IMR-90 (cell line): ENCODE data around the gene CCDC107. TPM values are rescaled to one million over a fixed set of nuclear protein-coding genes. Genes with fewer than 3 reads are reported as not detected.
A peak's percentile ranks its signal among the peaks of the same experiment; 100 is the strongest.

ENCODE experiments used
- ATAC-seq: fragments of 200-7000 bp; cut with Tn5 transposase; 2 replicates; pipeline ENCODE4 v1.9.1; 2020; ENCODE audit warnings: low read depth, mild to moderate bottlenecking, moderate library complexity
- BruUV-seq: library from RNA; stranded (reverse); fragments of 400-500 nt; replicated peaks from 2 replicates; lab custom pipeline; 2021; lab: Mats Ljungman, UMichigan
- CTCF ChIA-PET: fragments of 300-600 bp; formaldehyde crosslinking; extraction: SDS; loops from one replicate; lab custom pipeline; 2021; ENCODE audit warnings: antibody characterized with exemption; lab: Yijun Ruan, JAX
- POLR2A ChIA-PET: fragments of 300-600 bp; sonication (Branson Sonifier 250); formaldehyde crosslinking; loops from one replicate; lab custom pipeline; 2022; ENCODE audit warnings: antibody characterized with exemption; ENCODE audit not compliant: unreplicated experiment; lab: Charles Lee
- DNase-seq: peaks from one replicate; pipeline ENCODE4 v3.0.0; 2013
- H2AFZ ChIP-seq: replicated peaks from 2 replicates; pipeline ENCODE3; 2013; ENCODE audit warnings: low read length, mild to moderate bottlenecking; ENCODE audit not compliant: poor library complexity
- H2AK5ac ChIP-seq: 2 replicates; pipeline ENCODE4 v1.6.1; 2013; ENCODE audit warnings: low read depth, low read length, inconsistent platforms
- H2AK9ac ChIP-seq: replicated peaks from 2 replicates; pipeline ENCODE3; 2013; ENCODE audit warnings: mild to moderate bottlenecking, low read depth, low read length, moderate library complexity; ENCODE audit not compliant: poor library complexity
- H2BK120ac ChIP-seq: 2 replicates; pipeline ENCODE4 v1.6.1; 2013; ENCODE audit warnings: low read depth, low read length, inconsistent platforms
- H2BK15ac ChIP-seq: 3 replicates; pipeline ENCODE4 v1.6.1; 2013; ENCODE audit warnings: low read depth, low read length, inconsistent platforms
- H2BK20ac ChIP-seq: 2 replicates; pipeline ENCODE4 v1.6.1; 2013; ENCODE audit warnings: low read depth, mild to moderate bottlenecking, inconsistent platforms, low read length, moderate library complexity
- H2BK5ac ChIP-seq: 2 replicates; pipeline ENCODE4 v1.6.1; 2013; ENCODE audit warnings: mild to moderate bottlenecking, low read depth, low read length, inconsistent platforms; ENCODE audit not compliant: poor library complexity, severe bottlenecking
- H3K14ac ChIP-seq: replicated peaks from 2 replicates; pipeline ENCODE4 v1.6.1; 2013; ENCODE audit warnings: low read depth, low read length, inconsistent platforms
- H3K18ac ChIP-seq: 2 replicates; pipeline ENCODE4 v1.6.1; 2013; ENCODE audit warnings: low read depth, low read length, control low read depth
- H3K23ac ChIP-seq: 2 replicates; pipeline ENCODE4 v1.6.1; 2013; ENCODE audit warnings: low read depth, low read length, inconsistent platforms
- H3K27ac ChIP-seq: 2 replicates; pipeline ENCODE4 v1.5.1; 2013; ENCODE audit warnings: mild to moderate bottlenecking, control low read depth, low read length; ENCODE audit not compliant: insufficient read depth
- H3K27me3 ChIP-seq: 2 replicates; pipeline ENCODE4 v1.6.1; 2013; ENCODE audit warnings: low read length; ENCODE audit not compliant: control insufficient read depth, insufficient read depth
- H3K36me3 ChIP-seq: 2 replicates; pipeline ENCODE4 v1.6.1; 2013; ENCODE audit warnings: low read length, mixed read lengths; ENCODE audit not compliant: control insufficient read depth, insufficient read depth
- H3K4ac ChIP-seq: 2 replicates; pipeline ENCODE4 v1.6.1; 2013; ENCODE audit warnings: low read depth, low read length, inconsistent platforms
- H3K4me1 ChIP-seq: 2 replicates; pipeline ENCODE4 v1.6.1; 2013; ENCODE audit warnings: low read length, mixed read lengths; ENCODE audit not compliant: control insufficient read depth, insufficient read depth
- H3K4me2 ChIP-seq: 2 replicates; pipeline ENCODE4 v1.6.1; 2013; ENCODE audit warnings: low read depth, mild to moderate bottlenecking, control low read depth, low read length, moderate library complexity
- H3K4me3 ChIP-seq: 2 replicates; pipeline ENCODE4 v1.5.1; 2013; ENCODE audit warnings: low read depth, mild to moderate bottlenecking, control low read depth, low read length, moderate library complexity; ENCODE audit not compliant: insufficient read depth
- H3K56ac ChIP-seq: 2 replicates; pipeline ENCODE4 v1.6.1; 2013; ENCODE audit warnings: low read length, inconsistent platforms; ENCODE audit not compliant: insufficient read depth; ENCODE audit errors: extremely low read depth
- H3K79me1 ChIP-seq, 2 experiments: 2 replicates each; pipeline ENCODE4 v1.6.1; 2013; ENCODE audit warnings: low read length in 2 of 2, inconsistent platforms in 1 of 2, low read depth in 1 of 2
- H3K9ac ChIP-seq: 2 replicates; pipeline ENCODE4 v1.6.1; 2013; ENCODE audit warnings: low read depth, low read length, control low read depth
- H3K9me1 ChIP-seq: 2 replicates; pipeline ENCODE4 v1.6.1; 2013; ENCODE audit warnings: low read length, inconsistent platforms; ENCODE audit not compliant: insufficient read depth
- H3K9me3 ChIP-seq: 2 replicates; pipeline ENCODE4 v1.6.1; 2013; ENCODE audit warnings: low read length; ENCODE audit not compliant: control insufficient read depth, insufficient read depth
- H4K20me1 ChIP-seq: 2 replicates; pipeline ENCODE4 v1.6.1; 2013; ENCODE audit warnings: low read length, inconsistent platforms; ENCODE audit not compliant: insufficient read depth
- H4K5ac ChIP-seq: 2 replicates; pipeline ENCODE4 v1.6.1; 2013; ENCODE audit warnings: mild to moderate bottlenecking, low read depth, low read length, control low read depth
- H4K8ac ChIP-seq, 2 experiments: 2 replicates each; pipeline ENCODE4 v1.6.1; 2013; ENCODE audit warnings: low read depth in 2 of 2, low read length in 2 of 2, control low read depth in 1 of 2, inconsistent platforms in 1 of 2
- H4K91ac ChIP-seq: 2 replicates; pipeline ENCODE4 v1.6.1; 2013; ENCODE audit warnings: low read depth, low read length, inconsistent platforms; ENCODE audit not compliant: insufficient read depth
- BHLHE40 ChIP-seq: fragments of 150-350 bp; IDR thresholded peaks from 2 replicates; pipeline ENCODE4 v1.6.1; 2016; ENCODE audit warnings: mild to moderate bottlenecking, low read depth, low read length
- CEBPB ChIP-seq: IDR thresholded peaks from 2 replicates; pipeline ENCODE4 v1.6.1; 2012; ENCODE audit warnings: low read depth, low read length, improper control_type of control experiment
- CTCF ChIP-seq: conservative IDR thresholded peaks from 2 replicates; pipeline ENCODE4 v1.5.1; 2012; ENCODE audit warnings: mild to moderate bottlenecking, low read depth, low read length, improper control_type of control experiment
- ELK1 ChIP-seq: fragments of 150-350 bp; IDR thresholded peaks from 2 replicates; pipeline ENCODE4 v1.6.1; 2016; ENCODE audit warnings: low read depth, mild to moderate bottlenecking, low read length, moderate library complexity, borderline replicate concordance
- FOS ChIP-seq: fragments of 150-350 bp; IDR thresholded peaks from 2 replicates; pipeline ENCODE4 v1.6.1; 2016; ENCODE audit warnings: low read depth, low read length
- MAZ ChIP-seq: IDR thresholded peaks from 2 replicates; pipeline ENCODE4 v1.6.1; 2012; ENCODE audit warnings: low read depth, mild to moderate bottlenecking, low read length, improper control_type of control experiment, moderate library complexity, borderline replicate concordance
- MXI1 ChIP-seq: IDR thresholded peaks from 2 replicates; pipeline ENCODE4 v1.6.1; 2012; ENCODE audit warnings: low read depth, mild to moderate bottlenecking, low read length, moderate library complexity, borderline replicate concordance
- NFE2L2 ChIP-seq: fragments of 150-350 bp; IDR thresholded peaks from 2 replicates; pipeline ENCODE4 v1.6.1; 2016; ENCODE audit warnings: low read depth, mild to moderate bottlenecking, low read length
- POLR2A ChIP-seq: IDR thresholded peaks from 2 replicates; pipeline ENCODE4 v1.6.1; 2012; ENCODE audit warnings: mild to moderate bottlenecking, low read depth, low read length
- RFX5 ChIP-seq: IDR thresholded peaks from 2 replicates; pipeline ENCODE4 v1.8.0; 2012; ENCODE audit warnings: low read depth, mild to moderate bottlenecking, low read length, moderate library complexity
- USF2 ChIP-seq: fragments of 150-350 bp; IDR thresholded peaks from 2 replicates; pipeline ENCODE4 v1.6.1; 2017; ENCODE audit warnings: mild to moderate bottlenecking, antibody characterized with exemption, low read length, low read depth
- whole genome bisulfite sequencing, 2 experiments: methylation state at CpG; one replicate each; pipeline versions ENCODE4 v1.1.5 to v1.1.7; 2013; ENCODE audit warnings: missing lambda C conversion rate in 2 of 2; ENCODE audit not compliant: insufficient read length in 1 of 2; ENCODE audit errors: extremely low coverage in 2 of 2; 5-methylcytosine and 5-hydroxymethylcytosine counted together
- dilution Hi-C: fragments of 300-500 bp; cut with HindIII; formaldehyde crosslinking; loops from one replicate; pipeline ENCODE4 v1.14.3; 2018; ENCODE audit warnings: low sequenced_read_pairs; ENCODE audit not compliant: unreplicated experiment
- in situ Hi-C: fragments of 300-500 bp; cut with MboI; formaldehyde crosslinking; loops from 3 replicates; pipeline ENCODE4 v1.14.3; 2019; ENCODE audit warnings: low sequenced_read_pairs, inconsistent platforms, mixed read lengths
- intact Hi-C: fragments of 100-400 bp; cut with micrococcal nuclease; formaldehyde crosslinking; loops from 2 replicates; pipeline ENCODE4 v1.10.0; 2022
- polyA plus RNA-seq, 3 experiments: library from polyadenylated mRNA; depleted of rRNA; stranded (reverse); fragments of >200 nt; gene quantifications; 2 replicates each; pipeline ENCODE4 v1.2.3, GENCODE V29; 2012; ENCODE audit warnings: low replicate concordance in 1 of 3
- total RNA-seq: library from RNA; depleted of rRNA; stranded (reverse); fragments of >200 nt; gene quantifications from 2 replicates; pipeline ENCODE4 v1.2.3, GENCODE V29; 2012

Gene CCDC107
- total and polyA plus RNA-seq, 2 of the 4 experiments (the other 2 are of a cell fraction): 6.8 to 21.1 TPM

- Histone ChIP-seq H2BK5ac (peak overlapping the region; percentile 49), H3K4me2 (no peak overlapping the region), H2BK20ac (no peak overlapping the region), H3K36me3 (peaks cover 42% of the 10 kb centered on the region), H4K20me1 (peaks cover 56% of the 10 kb centered on the region), H2BK15ac (no peak overlapping the region), H3K9ac (no peak overlapping the region), H3K56ac (no peak overlapping the region), H3K79me1 (peaks cover 13 to 54% of the 10 kb centered on the region in 2 experiments), H3K14ac (peak overlapping the region; percentile 4; the same call in 1 of the 2 replicates), H3K18ac (peak overlapping the region; percentile 1), H3K27ac (peak overlapping the region; percentile 32), H3K4me3 (no peak overlapping the region), H2AK9ac (peak overlapping the region; percentile 39), H3K23ac (0 out of 2 replicates have a peak overlapping the region, but pooled peaks have one; percentile 8), H3K9me3 (no peaks in the 10 kb centered on the region), H3K4me1 (peaks cover 50% of the 10 kb centered on the region), H4K5ac (no peak overlapping the region; the same call in 1 of the 2 replicates), H4K8ac (peak overlapping the region in 1 of 2 experiments; percentile 53; a peak in 2 of 4 replicates), H3K27me3 (no peaks in the 10 kb centered on the region), H3K4ac (peak overlapping the region; percentile 49), H2AFZ (peak overlapping the region; percentile 5), H4K91ac (peak overlapping the region; percentile 30), H2BK120ac (peak overlapping the region; percentile 39), H2AK5ac (peak overlapping the region; percentile 30), H3K9me1 (peaks cover 53% of the 10 kb centered on the region)
- ATAC-seq (peak; percentile 52), DNase-seq (peak; percentile 78)
- CTCF ChIA-PET: interaction anchor here (1.6 kb wide), 1 partner anchor 20 kb away, joined by 8 read pairs; no protein-coding TSS in a partner anchor
- WGBS, 2 experiments: 46% methylated on average over 7 of the region's 15 CpGs; no CpG with 5 or more reads in 1 of the 2 experiments
- no peak for TF ChIP-seq MXI1
- TF ChIP-seq CEBPB: no peak
- no peak for TF ChIP-seq NFE2L2
- TF ChIP-seq RFX5: no peak
- TF ChIP-seq ELK1: no peak
- no peak for TF ChIP-seq BHLHE40
- TF ChIP-seq USF2: no peak
- peak; percentile 49 for TF ChIP-seq POLR2A
- 0 out of 2 replicates have a peak, but pooled peaks have one; percentile 2 for TF ChIP-seq MAZ
- no peak for TF ChIP-seq CTCF
- no peak for TF ChIP-seq FOS
- no TSS peak for BruUV-seq
- intact Hi-C loops: loop anchor here (1.0 to 10.0 kb wide), 3 partner anchors 11 to 76 kb away; partner anchors contain the start of genes ARHGEF39 and TESK1
- dilution Hi-C loops: no loop called here
- POLR2A ChIA-PET: interaction anchor here (1.0 to 2.7 kb wide), 4 partner anchors 10 to 48 kb away, joined by 4 to 25 read pairs (median 10); partner anchors contain the start of gene TPM2
- in situ Hi-C loops: no loop called here
Observed at GRCh38 chr9:35680331-35681105, 22.4 kb downstream of the CCDC107 start.
